ENCODE measurements around the gene PIGU. TPM values are rescaled to one million over a fixed set of nuclear protein-coding genes. Genes with fewer than 3 reads are reported as not detected.
A peak's percentile ranks its signal among the peaks of the same experiment; 100 is the strongest.

PIGU gene
- total and polyA plus RNA-seq, 7 donors, result 9.5 to 34.2 (median 15.0) TPM

- no peaks in the 10 kb centered on the region for H3K9me3 ChIP-seq
- H3K36me3 ChIP-seq (ENCODE audit: insufficient read depth in 1 of 2, low read depth in 1 of 2), result peaks cover 0 to 8% of the 10 kb centered on the region in 2 donors
- H3K27me3 ChIP-seq (ENCODE audit: insufficient read depth in 3 of 3, low read length in 2 of 3), result no peaks in the 10 kb centered on the region
- no peak overlapping the region for H3K4me3 ChIP-seq
- H3K4me1 ChIP-seq, result no peaks in the 10 kb centered on the region
- no peak for TF ChIP-seq CTCF (IDR thresholded peaks at IDR 0.05)
- no peak for ATAC-seq
- H3K27ac ChIP-seq, result no peak overlapping the region
- intact Hi-C loops (cut with DNase I), result no loop called here
- no peak for DNase-seq
- WGBS, 3 donors, result 77 to 82% (median 80%) methylated on average over 11 of the region's 11 CpGs
These were observed 130.1 kb downstream of the PIGU start for GRCh38 chr20:34546751-34547181.

- H3K4me1 ChIP-seq, result no peaks in the 10 kb centered on the region
- no peaks in the 10 kb centered on the region for H3K27me3 ChIP-seq (ENCODE audit: insufficient read depth in 3 of 3, low read length in 2 of 3)
- peak in 1 of 4 donors; percentile 41 for ATAC-seq
- H3K27ac ChIP-seq, result no peak overlapping the region
- no peaks in the 10 kb centered on the region for H3K9me3 ChIP-seq
- H3K36me3 ChIP-seq (ENCODE audit: insufficient read depth in 1 of 2, low read depth in 1 of 2), result peaks cover 0 to 33% of the 10 kb centered on the region in 2 donors
- no peak for TF ChIP-seq CTCF (IDR thresholded peaks at IDR 0.05)
- intact Hi-C loops (cut with DNase I), result no loop called here
- H3K4me3 ChIP-seq, result no peak overlapping the region
- DNase-seq, result no peak
- 29 to 33% (median 30%) methylated on average over 19 of the region's 19 CpGs for WGBS, 3 donors
These were observed 132.6 kb downstream of the PIGU start for GRCh38 chr20:34544109-34544796.

- no peaks in the 10 kb centered on the region for H3K4me1 ChIP-seq
- H3K4me3 ChIP-seq, result no peak overlapping the region
- no peaks in the 10 kb centered on the region for H3K9me3 ChIP-seq
- intact Hi-C loops (cut with DNase I), result no loop called here
- ATAC-seq (no peak), DNase-seq (no peak)
- H3K36me3 ChIP-seq (ENCODE audit: insufficient read depth in 1 of 2, low read depth in 1 of 2), result peaks cover 0 to 36% of the 10 kb centered on the region in 2 donors
- H3K27me3 ChIP-seq (ENCODE audit: insufficient read depth in 3 of 3, low read length in 2 of 3), result no peaks in the 10 kb centered on the region
- TF ChIP-seq CTCF (IDR thresholded peaks at IDR 0.05), result no peak
- WGBS, 3 donors, result 57 to 64% (median 58%) methylated on average over 12 of the region's 12 CpGs
- H3K27ac ChIP-seq, result no peak overlapping the region
These were observed 133.3 kb downstream of the PIGU start for GRCh38 chr20:34543463-34544056.

- DNase-seq, result no peak
- Histone ChIP-seq H3K27ac (no peak overlapping the region), H3K4me1 (no peaks in the 10 kb centered on the region), H3K27me3 (ENCODE audit: insufficient read depth in 3 of 3, low read length in 2 of 3) (no peaks in the 10 kb centered on the region), H3K4me3 (no peak overlapping the region), H3K9me3 (no peaks in the 10 kb centered on the region), H3K36me3 (ENCODE audit: insufficient read depth in 1 of 2, low read depth in 1 of 2) (peaks cover 0 to 39% of the 10 kb centered on the region in 2 donors)
- intact Hi-C loops (cut with DNase I), result no loop called here
- WGBS, 3 donors, result 95 to 100% (median 97%) methylated on average over 6 of the region's 6 CpGs
- no peak for TF ChIP-seq CTCF (IDR thresholded peaks at IDR 0.05)
- no peak for ATAC-seq
These were observed 134.5 kb downstream of the PIGU start for GRCh38 chr20:34542439-34542838.

All from psoas muscle (tissue), 8 donors.